SJCRH30 (cell line): ENCODE measurements around the gene GHRL. TPM values are rescaled to one million over a fixed set of nuclear protein-coding genes. Genes with fewer than 3 reads are reported as not detected.

Experiments used
- DNase-seq, 2 experiments: peaks; one replicate each; pipeline ENCODE4 v3.0.0-alpha.2; 2015 to 2020
- H3K27ac ChIP-seq: fragments of 250-450 bp; sonication (Bioruptor Pico); 2 replicates; pipeline ENCODE4 v1.5.1; 2020; ENCODE audit warnings: mild to moderate bottlenecking, moderate library complexity
- H3K27me3 ChIP-seq: fragments of 250-450 bp; sonication (Bioruptor Pico); 2 replicates; pipeline ENCODE4 v1.5.1; 2020; ENCODE audit warnings: mild to moderate bottlenecking, moderate library complexity
- H3K36me3 ChIP-seq: fragments of 250-450 bp; sonication (Bioruptor Pico); 2 replicates; pipeline ENCODE4 v1.5.1; 2020; ENCODE audit warnings: mild to moderate bottlenecking, moderate library complexity
- H3K4me1 ChIP-seq: fragments of 250-450 bp; sonication (Bioruptor Pico); 2 replicates; pipeline ENCODE4 v1.5.1; 2020; ENCODE audit warnings: mild to moderate bottlenecking, moderate library complexity
- H3K4me3 ChIP-seq: fragments of 250-450 bp; sonication (Bioruptor Pico); 2 replicates; pipeline ENCODE4 v1.5.1; 2020; ENCODE audit warnings: mild to moderate bottlenecking, moderate library complexity
- H3K9me3 ChIP-seq: fragments of 250-450 bp; sonication (Bioruptor Pico); replicated peaks from 2 replicates; pipeline ENCODE4 v1.5.1; 2020; ENCODE audit warnings: mild to moderate bottlenecking, moderate library complexity
- total RNA-seq: library from RNA; depleted of rRNA; stranded (reverse); fragments of >200 nt; shearing (Covaris generic); gene quantifications from 2 replicates; pipeline ENCODE4 v1.2.3, GENCODE V29; 2014; rRNA removed

The GHRL gene
- total RNA-seq = not detected in 2 replicates

- Histone ChIP-seq H3K4me1 (no peaks in the 10 kb centered on the region), H3K36me3 (no peaks in the 10 kb centered on the region), H3K27ac (no peak within 1 kb of the TSS), H3K4me3 (no peak within 1 kb of the TSS), H3K27me3 (no peaks in the 10 kb centered on the region), H3K9me3 (no peaks in the 10 kb centered on the region)
- DNase-seq = no peak
Measured at GRCh38 chr3:10292505-10293419, at the start of gene GHRL. GHRL (minus strand) TSS chr3:10292947; CDS start chr3:10290180, 2,767 bp downstream.

- Histone ChIP-seq H3K27ac (no peak overlapping the region), H3K4me1 (no peaks in the 10 kb centered on the region), H3K27me3 (peaks cover 35% of the 10 kb centered on the region), H3K4me3 (no peak overlapping the region), H3K36me3 (no peaks in the 10 kb centered on the region), H3K9me3 (no peaks in the 10 kb centered on the region)
- no peak for DNase-seq
Measured at GRCh38 chr3:10341901-10342398, 49.2 kb upstream of the GHRL start.

- Histone ChIP-seq H3K27ac (no peak overlapping the region), H3K4me3 (no peak overlapping the region), H3K36me3 (no peaks in the 10 kb centered on the region), H3K9me3 (no peaks in the 10 kb centered on the region), H3K27me3 (peaks cover 41% of the 10 kb centered on the region), H3K4me1 (no peaks in the 10 kb centered on the region)
- no peak for DNase-seq
Measured at GRCh38 chr3:10340476-10340875, 47.7 kb upstream of the GHRL start.

- no peaks in the 10 kb centered on the region for H3K9me3 ChIP-seq
- H3K27ac ChIP-seq = no peak overlapping the region
- no peak for DNase-seq
- no peaks in the 10 kb centered on the region for H3K4me1 ChIP-seq
- H3K27me3 ChIP-seq = peaks cover 44% of the 10 kb centered on the region
- H3K4me3 ChIP-seq = no peak overlapping the region
- H3K36me3 ChIP-seq = no peaks in the 10 kb centered on the region
Measured at GRCh38 chr3:10340046-10340445, 47.3 kb upstream of the GHRL start.

GRCh38 chr3:10339376-10339955 is 46.7 kb upstream of the GHRL start:
- no peak for DNase-seq
- Histone ChIP-seq H3K36me3 (no peaks in the 10 kb centered on the region), H3K9me3 (no peaks in the 10 kb centered on the region), H3K4me1 (no peaks in the 10 kb centered on the region), H3K4me3 (no peak overlapping the region), H3K27ac (no peak overlapping the region), H3K27me3 (peaks cover 44% of the 10 kb centered on the region)

- Histone ChIP-seq H3K27me3 (peaks cover 44% of the 10 kb centered on the region), H3K36me3 (no peaks in the 10 kb centered on the region), H3K4me1 (no peaks in the 10 kb centered on the region), H3K9me3 (no peaks in the 10 kb centered on the region), H3K27ac (no peak overlapping the region), H3K4me3 (no peak overlapping the region)
- DNase-seq = no peak
Measured at GRCh38 chr3:10338591-10339353, 46.0 kb upstream of the GHRL start.

- H3K27me3 ChIP-seq = peaks cover 44% of the 10 kb centered on the region
- H3K9me3 ChIP-seq = no peaks in the 10 kb centered on the region
- no peak for DNase-seq
- no peaks in the 10 kb centered on the region for H3K4me1 ChIP-seq
- no peak overlapping the region for H3K4me3 ChIP-seq
- no peaks in the 10 kb centered on the region for H3K36me3 ChIP-seq
- H3K27ac ChIP-seq = no peak overlapping the region
Measured at GRCh38 chr3:10338164-10338470, 45.4 kb upstream of the GHRL start.

- H3K36me3 ChIP-seq = no peaks in the 10 kb centered on the region
- H3K9me3 ChIP-seq = no peaks in the 10 kb centered on the region
- H3K27me3 ChIP-seq = peaks cover 44% of the 10 kb centered on the region
- H3K4me1 ChIP-seq = no peaks in the 10 kb centered on the region
- H3K27ac ChIP-seq = no peak overlapping the region
- no peak for DNase-seq
- H3K4me3 ChIP-seq = no peak overlapping the region
Measured at GRCh38 chr3:10337323-10338163, 44.8 kb upstream of the GHRL start.

GRCh38 chr3:10336761-10337160 is 44.0 kb upstream of the GHRL start:
- Histone ChIP-seq H3K36me3 (no peaks in the 10 kb centered on the region), H3K4me3 (no peak overlapping the region), H3K27me3 (peaks cover 44% of the 10 kb centered on the region), H3K9me3 (no peaks in the 10 kb centered on the region), H3K27ac (no peak overlapping the region), H3K4me1 (no peaks in the 10 kb centered on the region)
- no peak for DNase-seq

GRCh38 chr3:10335871-10336622 is 43.3 kb upstream of the GHRL start:
- Histone ChIP-seq H3K4me1 (no peaks in the 10 kb centered on the region), H3K27me3 (peaks cover 45% of the 10 kb centered on the region), H3K27ac (no peak overlapping the region), H3K9me3 (no peaks in the 10 kb centered on the region), H3K36me3 (no peaks in the 10 kb centered on the region), H3K4me3 (no peak overlapping the region)
- DNase-seq = no peak

GRCh38 chr3:10335190-10335738 is 42.5 kb upstream of the GHRL start:
- DNase-seq = no peak
- H3K27me3 ChIP-seq = peaks cover 45% of the 10 kb centered on the region

GRCh38 chr3:10334459-10334858 is 41.7 kb upstream of the GHRL start:
- H3K9me3 ChIP-seq = no peaks in the 10 kb centered on the region
- no peak overlapping the region for H3K4me3 ChIP-seq
- no peak for DNase-seq
- peaks cover 45% of the 10 kb centered on the region for H3K27me3 ChIP-seq
- H3K36me3 ChIP-seq = no peaks in the 10 kb centered on the region
- H3K27ac ChIP-seq = no peak overlapping the region
- H3K4me1 ChIP-seq = no peaks in the 10 kb centered on the region

More at GRCh38 chr3:10335190-10335738, 42.5 kb upstream of the GHRL start:
- H3K9me3 ChIP-seq = no peaks in the 10 kb centered on the region
- no peaks in the 10 kb centered on the region for H3K36me3 ChIP-seq
- H3K27ac ChIP-seq = no peak overlapping the region
- no peak overlapping the region for H3K4me3 ChIP-seq
- no peaks in the 10 kb centered on the region for H3K4me1 ChIP-seq

- no peaks in the 10 kb centered on the region for H3K36me3 ChIP-seq
- no peak for DNase-seq
- no peaks in the 10 kb centered on the region for H3K9me3 ChIP-seq
- no peaks in the 10 kb centered on the region for H3K4me1 ChIP-seq
- no peak overlapping the region for H3K27ac ChIP-seq
- no peak overlapping the region for H3K4me3 ChIP-seq
- H3K27me3 ChIP-seq = peaks cover 46% of the 10 kb centered on the region
Measured at GRCh38 chr3:10334042-10334441, 41.3 kb upstream of the GHRL start.

- Histone ChIP-seq H3K4me1 (no peaks in the 10 kb centered on the region), H3K36me3 (no peaks in the 10 kb centered on the region), H3K4me3 (no peak overlapping the region), H3K27me3 (peaks cover 45% of the 10 kb centered on the region), H3K9me3 (no peaks in the 10 kb centered on the region), H3K27ac (no peak overlapping the region)
- DNase-seq = no peak
Measured at GRCh38 chr3:10333349-10333650, 40.6 kb upstream of the GHRL start.
